GM12878 (cell line): ENCODE measurements around the gene MAP3K7CL. TPM values are rescaled to one million over a fixed set of nuclear protein-coding genes. Genes with fewer than 3 reads are reported as not detected.

ENCODE experiments used
- ATAC-seq: fragments of 200-7000 bp; cut with Tn5 transposase; 3 replicates; pipeline ENCODE4 v1.9.1; 2020; ENCODE audit warnings: mild to moderate bottlenecking, moderate library complexity
- BruUV-seq: library from RNA; stranded (reverse); fragments of 400-500 nt; replicated peaks from 2 replicates; lab custom pipeline; 2021; lab: Mats Ljungman, UMichigan
- CTCF ChIA-PET: fragments of 300-600 bp; sonication (Branson Sonifier 250); formaldehyde crosslinking; extraction: SDS; loops from one replicate; lab custom pipeline; 2021; ENCODE audit warnings: inconsistent platforms; lab: Yijun Ruan, JAX
- POLR2A ChIA-PET: fragments of 350-600 bp; formaldehyde crosslinking; extraction: SDS; loops from one replicate; lab custom pipeline; 2021; ENCODE audit warnings: inconsistent platforms; lab: Charles Lee
- RAD21 ChIA-PET: fragments of 300-600 bp; sonication (Branson Sonifier 250); formaldehyde crosslinking; loops from one replicate; lab custom pipeline; 2023; ENCODE audit warnings: antibody characterized with exemption; ENCODE audit not compliant: unreplicated experiment; lab: Charles Lee
- SMC1A ChIA-PET: fragments of 300-600 bp; sonication (Branson Sonifier 250); formaldehyde crosslinking; loops from one replicate; lab custom pipeline; 2023; ENCODE audit not compliant: unreplicated experiment, uncharacterized antibody; lab: Charles Lee
- DNase-seq: peaks from one replicate; pipeline ENCODE4 v3.0.0-alpha.2; 2011; ENCODE audit warnings: low read depth, low spot score
- FAIRE-seq: peaks from 3 replicates; lab custom pipeline; 2011; peaks lifted over from hg19 to GRCh38; lab: Jason Lieb, UNC
- H2AFZ ChIP-seq: 2 replicates; pipeline ENCODE4 v1.6.0; 2011; ENCODE audit warnings: low read depth, low read length, control low read depth; ENCODE audit not compliant: control insufficient read depth
- H3K27ac ChIP-seq: 2 replicates; pipeline ENCODE4 v1.5.1; 2011; ENCODE audit warnings: control low read depth; ENCODE audit not compliant: control insufficient read depth, insufficient read depth
- H3K27me3 ChIP-seq, 2 experiments: replicated peaks in 1 of 2; 2 replicates each; pipeline versions ENCODE4 v1.6.0 to v1.6.1; 2011; ENCODE audit warnings: low read length in 1 of 2; ENCODE audit not compliant: control insufficient read depth in 2 of 2, insufficient read depth in 2 of 2
- H3K36me3 ChIP-seq, 2 experiments: 2 replicates each; pipeline ENCODE4 v1.5.1; 2011; ENCODE audit warnings: low read length in 1 of 2; ENCODE audit not compliant: control insufficient read depth in 2 of 2, insufficient read depth in 2 of 2
- H3K4me1 ChIP-seq: 2 replicates; pipeline ENCODE4 v1.6.1; 2011; ENCODE audit warnings: mild to moderate bottlenecking, low read length, moderate library complexity, mixed read lengths; ENCODE audit not compliant: control insufficient read depth, insufficient read depth
- H3K4me2 ChIP-seq: 2 replicates; pipeline ENCODE4 v1.6.0; 2011; ENCODE audit warnings: control low read depth; ENCODE audit not compliant: control insufficient read depth, insufficient read depth
- H3K4me3 ChIP-seq: fragments of 200-600 bp; sonication (generic); 2 replicates; pipeline ENCODE4 v1.5.1; 2016
- H3K79me2 ChIP-seq: 2 replicates; pipeline ENCODE4 v1.6.0; 2011; ENCODE audit warnings: low read length; ENCODE audit not compliant: control insufficient read depth, insufficient read depth
- H3K9ac ChIP-seq: 2 replicates; pipeline ENCODE4 v1.8.0; 2011; ENCODE audit warnings: low read length, control low read depth, mixed read lengths; ENCODE audit not compliant: control insufficient read depth, insufficient read depth
- H3K9me3 ChIP-seq: replicated peaks from 3 replicates; pipeline ENCODE4 v1.5.1; 2011; ENCODE audit warnings: mild to moderate bottlenecking, low read length; ENCODE audit not compliant: control insufficient read depth, insufficient read depth
- H4K20me1 ChIP-seq: 2 replicates; pipeline ENCODE4 v1.6.0; 2011; ENCODE audit not compliant: control insufficient read depth, insufficient read depth
- ATF2 ChIP-seq: IDR thresholded peaks from 2 replicates; pipeline ENCODE4 v1.6.1; 2012; ENCODE audit warnings: low read length, inconsistent platforms
- CBFB ChIP-seq: IDR thresholded peaks from 2 replicates; pipeline ENCODE4 v1.6.1; 2016; ENCODE audit warnings: antibody characterized with exemption, low read depth
- FOS ChIP-seq: IDR thresholded peaks from 3 replicates; pipeline ENCODE4 v1.6.1; 2011; ENCODE audit warnings: borderline replicate concordance; ENCODE audit not compliant: insufficient read length; ENCODE audit errors: extremely low read depth
- JUNB ChIP-seq: IDR thresholded peaks from 2 replicates; pipeline ENCODE4 v1.6.1; 2016; ENCODE audit warnings: antibody characterized with exemption, mild to moderate bottlenecking
- LARP7 ChIP-seq: fragments of 450-650 bp; IDR thresholded peaks from 2 replicates; pipeline ENCODE4 v1.6.1; 2017; ENCODE audit warnings: mild to moderate bottlenecking
- MTA2 ChIP-seq: fragments of 450-650 bp; IDR thresholded peaks from 2 replicates; pipeline ENCODE4 v1.6.1; 2016; ENCODE audit warnings: low read depth, mild to moderate bottlenecking, moderate library complexity
- NFXL1 ChIP-seq: fragments of 450-650 bp; IDR thresholded peaks from 2 replicates; pipeline ENCODE4 v1.6.1; 2017; ENCODE audit warnings: antibody characterized with exemption, mild to moderate bottlenecking, borderline replicate concordance
- PAX5 ChIP-seq: IDR thresholded peaks from 2 replicates; pipeline ENCODE4 v1.6.1; 2011; ENCODE audit warnings: low read depth, low read length, borderline replicate concordance
- POU2F2 ChIP-seq: IDR thresholded peaks from 3 replicates; pipeline ENCODE4 v1.6.1; 2011; ENCODE audit warnings: low read depth, mild to moderate bottlenecking, low read length, borderline replicate concordance
- SMAD1 ChIP-seq: fragments of 450-650 bp; IDR thresholded peaks from 2 replicates; pipeline ENCODE4 v1.6.1; 2018; ENCODE audit warnings: mild to moderate bottlenecking, low read depth; ENCODE audit not compliant: partially characterized antibody
- TAF1 ChIP-seq: IDR thresholded peaks from 2 replicates; pipeline ENCODE4 v1.6.1; 2011; ENCODE audit warnings: mild to moderate bottlenecking, low read depth, low read length, borderline replicate concordance
- TBL1XR1 ChIP-seq: IDR thresholded peaks from 2 replicates; pipeline ENCODE4 v1.6.1; 2012; ENCODE audit warnings: low read depth, low read length, improper control_type of control experiment
- TCF12 ChIP-seq: IDR thresholded peaks from 2 replicates; pipeline ENCODE4 v1.6.1; 2011; ENCODE audit warnings: low read depth, mild to moderate bottlenecking, low read length
- WGBS: methylation state at CpG from one replicate; pipeline ENCODE4 v1.1.6; 2016; ENCODE audit warnings: low lambda C conversion rate; ENCODE audit not compliant: insufficient replicate concordance, insufficient coverage; ENCODE audit errors: missing lambda C conversion rate; 5-methylcytosine and 5-hydroxymethylcytosine counted together
- in situ Hi-C: fragments of 300-500 bp; cut with MboI; formaldehyde crosslinking; loops from 9 replicates; pipeline ENCODE4 v1.14.3; 2018; ENCODE audit warnings: mixed read lengths
- intact Hi-C: fragments of 100-400 bp; cut with micrococcal nuclease; formaldehyde crosslinking; loops from one replicate; pipeline ENCODE4 v1.14.2; 2022; ENCODE audit not compliant: unreplicated experiment
- polyA plus RNA-seq, 11 experiments: library from polyadenylated mRNA; depleted of rRNA in 4 of 11; unstranded in 6 of 11; stranded (reverse) in 5 of 11; fragments of >200 nt; fragmentation: Nextera tagmentation in 4 of 11; fragmentation: Illumina TruSeq in 1 of 11; extraction: Ambion mirVana in 4 of 11; extraction: Trizol in 1 of 11; gene quantifications; 1 replicate in 1 of 11; 2 replicates in 10 of 11; pipeline versions ENCODE4 v1.2.1 to v1.2.3, GENCODE V29; 2011 to 2016; ENCODE audit warnings: inconsistent platforms in 2 of 11, missing spikeins in 2 of 11, low read depth in 1 of 11
- total RNA-seq, 4 experiments: library from RNA; depleted of rRNA in 3 of 4; stranded (reverse); fragments of >200 nt in 3 of 4; fragmentation: Illumina TruSeq in 1 of 4; extraction: Trizol in 1 of 4; gene quantifications; 2 replicates each; pipeline versions ENCODE4 v1.2.1 to v1.2.3, GENCODE V29; 2013 to 2021
- TF ChIP-seq, protein P1 (sequence below): fragments of 450-650 bp; conservative IDR thresholded peaks from 2 replicates; pipeline ENCODE4 v1.6.1; 2017; ENCODE audit warnings: mild to moderate bottlenecking, moderate library complexity
- TF ChIP-seq, protein P2 (sequence below): fragments of 450-650 bp; IDR thresholded peaks from 2 replicates; pipeline ENCODE4 v1.6.1; 2017; ENCODE audit warnings: mild to moderate bottlenecking
- TF ChIP-seq, protein P3 (sequence below): fragments of 450-650 bp; IDR thresholded peaks from 2 replicates; pipeline ENCODE4 v1.6.1; 2017; ENCODE audit warnings: borderline replicate concordance

The MAP3K7CL gene
- total and polyA plus RNA-seq, 10 of the 15 experiments (the other 5 are each of a cell fraction or from before 2014, with no cell fraction given), result 3.2 to 19.7 (median 6.6) TPM

DNA sequence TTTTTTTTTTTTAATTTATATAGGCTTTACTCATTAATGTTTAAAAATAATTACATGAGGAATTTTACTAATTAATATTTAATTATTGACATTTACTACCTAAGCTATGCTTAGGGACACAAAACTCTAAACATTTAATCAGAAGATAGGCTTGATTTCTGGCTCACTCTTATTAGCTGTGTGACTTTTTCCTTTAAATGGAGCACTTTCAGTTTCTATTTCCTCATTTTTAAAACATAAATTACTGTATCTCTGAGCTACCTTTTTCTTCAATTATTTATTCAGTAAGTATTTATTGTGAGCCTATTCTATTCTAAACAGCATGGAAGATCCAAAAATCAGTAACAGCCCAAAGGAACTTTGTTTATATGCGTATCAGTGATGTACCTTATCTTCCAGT lies 40.5 kb downstream of the MAP3K7CL start:
- POLR2A ChIA-PET, result interaction anchor here (0.7 kb wide), 2 partner anchors 38 to 96 kb away, joined by 3 to 5 read pairs; no protein-coding TSS in a partner anchor
- no peak for ATAC-seq
- Histone ChIP-seq H2AFZ (no peak overlapping the region), H3K27me3 (no peaks in the 10 kb centered on the region), H3K36me3 (no peaks in the 10 kb centered on the region), H3K4me1 (no peaks in the 10 kb centered on the region), H3K9ac (no peak overlapping the region), H3K4me3 (no peak overlapping the region), H3K9me3 (no peaks in the 10 kb centered on the region), H4K20me1 (no peaks in the 10 kb centered on the region), H3K79me2 (no peaks in the 10 kb centered on the region), H3K4me2 (no peak overlapping the region), H3K27ac (no peak overlapping the region)
- DNase-seq, result no peak
- SMC1A ChIA-PET, result interaction anchor here (0.6 to 1.3 kb wide), 4 partner anchors 14 to 168 kb away, joined by 3 to 5 read pairs (median 4); no protein-coding TSS in a partner anchor
- no TSS peak for BruUV-seq
- intact Hi-C loops, result no loop called here
- FAIRE-seq, result no peak
- WGBS, result 96% methylated on average over 1 of the region's 1 CpG
- CTCF ChIA-PET, result interaction anchor here (0.5 to 1.6 kb wide), 2 partner anchors 10 to 11 kb away, joined by 3 to 4 read pairs; no protein-coding TSS in a partner anchor
- in situ Hi-C loops, result no loop called here
- RAD21 ChIA-PET, result interaction anchor here (0.9 kb wide), 1 partner anchor 92 kb away, joined by 3 read pairs; no protein-coding TSS in a partner anchor
- no peak for TF ChIP-seq FOS
- TF ChIP-seq, protein P1, sequence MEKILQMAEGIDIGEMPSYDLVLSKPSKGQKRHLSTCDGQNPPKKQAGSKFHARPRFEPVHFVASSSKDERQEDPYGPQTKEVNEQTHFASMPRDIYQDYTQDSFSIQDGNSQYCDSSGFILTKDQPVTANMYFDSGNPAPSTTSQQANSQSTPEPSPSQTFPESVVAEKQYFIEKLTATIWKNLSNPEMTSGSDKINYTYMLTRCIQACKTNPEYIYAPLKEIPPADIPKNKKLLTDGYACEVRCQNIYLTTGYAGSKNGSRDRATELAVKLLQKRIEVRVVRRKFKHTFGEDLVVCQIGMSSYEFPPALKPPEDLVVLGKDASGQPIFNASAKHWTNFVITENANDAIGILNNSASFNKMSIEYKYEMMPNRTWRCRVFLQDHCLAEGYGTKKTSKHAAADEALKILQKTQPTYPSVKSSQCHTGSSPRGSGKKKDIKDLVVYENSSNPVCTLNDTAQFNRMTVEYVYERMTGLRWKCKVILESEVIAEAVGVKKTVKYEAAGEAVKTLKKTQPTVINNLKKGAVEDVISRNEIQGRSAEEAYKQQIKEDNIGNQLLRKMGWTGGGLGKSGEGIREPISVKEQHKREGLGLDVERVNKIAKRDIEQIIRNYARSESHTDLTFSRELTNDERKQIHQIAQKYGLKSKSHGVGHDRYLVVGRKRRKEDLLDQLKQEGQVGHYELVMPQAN, result no peak
- TF ChIP-seq NFXL1, result no peak
- no peak for TF ChIP-seq POU2F2
- no peak for TF ChIP-seq JUNB
- no peak for TF ChIP-seq TBL1XR1
- TF ChIP-seq, protein P2, sequence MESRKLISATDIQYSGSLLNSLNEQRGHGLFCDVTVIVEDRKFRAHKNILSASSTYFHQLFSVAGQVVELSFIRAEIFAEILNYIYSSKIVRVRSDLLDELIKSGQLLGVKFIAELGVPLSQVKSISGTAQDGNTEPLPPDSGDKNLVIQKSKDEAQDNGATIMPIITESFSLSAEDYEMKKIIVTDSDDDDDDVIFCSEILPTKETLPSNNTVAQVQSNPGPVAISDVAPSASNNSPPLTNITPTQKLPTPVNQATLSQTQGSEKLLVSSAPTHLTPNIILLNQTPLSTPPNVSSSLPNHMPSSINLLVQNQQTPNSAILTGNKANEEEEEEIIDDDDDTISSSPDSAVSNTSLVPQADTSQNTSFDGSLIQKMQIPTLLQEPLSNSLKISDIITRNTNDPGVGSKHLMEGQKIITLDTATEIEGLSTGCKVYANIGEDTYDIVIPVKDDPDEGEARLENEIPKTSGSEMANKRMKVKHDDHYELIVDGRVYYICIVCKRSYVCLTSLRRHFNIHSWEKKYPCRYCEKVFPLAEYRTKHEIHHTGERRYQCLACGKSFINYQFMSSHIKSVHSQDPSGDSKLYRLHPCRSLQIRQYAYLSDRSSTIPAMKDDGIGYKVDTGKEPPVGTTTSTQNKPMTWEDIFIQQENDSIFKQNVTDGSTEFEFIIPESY, result no peak
- no peak for TF ChIP-seq ATF2
- no peak for TF ChIP-seq TAF1
- TF ChIP-seq MTA2, result no peak
- no peak for TF ChIP-seq CBFB
- TF ChIP-seq, protein P3, sequence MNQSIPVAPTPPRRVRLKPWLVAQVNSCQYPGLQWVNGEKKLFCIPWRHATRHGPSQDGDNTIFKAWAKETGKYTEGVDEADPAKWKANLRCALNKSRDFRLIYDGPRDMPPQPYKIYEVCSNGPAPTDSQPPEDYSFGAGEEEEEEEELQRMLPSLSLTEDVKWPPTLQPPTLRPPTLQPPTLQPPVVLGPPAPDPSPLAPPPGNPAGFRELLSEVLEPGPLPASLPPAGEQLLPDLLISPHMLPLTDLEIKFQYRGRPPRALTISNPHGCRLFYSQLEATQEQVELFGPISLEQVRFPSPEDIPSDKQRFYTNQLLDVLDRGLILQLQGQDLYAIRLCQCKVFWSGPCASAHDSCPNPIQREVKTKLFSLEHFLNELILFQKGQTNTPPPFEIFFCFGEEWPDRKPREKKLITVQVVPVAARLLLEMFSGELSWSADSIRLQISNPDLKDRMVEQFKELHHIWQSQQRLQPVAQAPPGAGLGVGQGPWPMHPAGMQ, result no peak
- no peak for TF ChIP-seq PAX5
- TF ChIP-seq LARP7, result no peak
- no peak for TF ChIP-seq SMAD1
- no peak for TF ChIP-seq TCF12
